Measurements from ENCODE around the gene SPG7.
"Not testable (repeated sequence)": the region's sequence is repeated elsewhere in the genome, so short reads cannot be mapped to it uniquely, and the experiment has no call there.

The SPG7 gene

DNA sequence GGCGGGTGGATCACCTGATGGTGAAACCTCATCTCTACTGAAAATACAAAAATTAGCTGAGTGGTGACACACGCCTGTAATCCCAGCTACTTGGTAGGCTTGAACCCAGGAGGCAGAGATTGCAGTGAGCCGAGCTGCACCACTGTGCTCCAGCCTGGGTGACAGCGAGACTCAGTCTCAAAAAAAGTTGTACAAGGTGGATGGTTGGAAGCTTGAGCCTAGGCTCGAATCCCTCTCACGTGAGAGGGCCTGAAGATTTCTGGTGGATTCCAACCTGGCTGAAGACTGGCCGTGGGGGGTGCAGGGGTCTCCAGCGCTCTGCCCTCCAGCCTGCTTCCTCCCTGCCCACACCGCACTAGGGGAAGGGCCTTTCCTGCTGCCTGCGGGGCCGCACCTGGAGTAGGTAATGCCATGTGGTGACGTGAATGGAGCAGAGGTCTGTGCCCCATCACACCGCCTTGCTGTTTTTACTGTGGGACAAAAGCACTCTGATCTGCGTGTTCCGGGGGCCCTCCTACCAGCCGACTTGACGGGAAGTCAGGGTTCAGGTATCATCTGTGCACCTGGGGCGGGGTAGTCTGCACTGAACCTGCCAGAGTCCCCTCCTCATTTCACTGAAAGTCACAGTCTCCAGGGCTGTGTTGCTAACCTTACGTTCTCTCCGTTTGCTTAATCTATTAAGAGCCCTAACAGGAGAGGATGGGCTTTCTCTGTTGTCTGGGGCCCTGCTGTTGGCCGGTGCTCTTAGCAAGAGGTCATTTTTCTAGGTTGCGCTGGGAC lies 56.5 kb downstream of the SPG7 start:
- DNase-seq (ENCODE audit: low read depth): no peak

DNA sequence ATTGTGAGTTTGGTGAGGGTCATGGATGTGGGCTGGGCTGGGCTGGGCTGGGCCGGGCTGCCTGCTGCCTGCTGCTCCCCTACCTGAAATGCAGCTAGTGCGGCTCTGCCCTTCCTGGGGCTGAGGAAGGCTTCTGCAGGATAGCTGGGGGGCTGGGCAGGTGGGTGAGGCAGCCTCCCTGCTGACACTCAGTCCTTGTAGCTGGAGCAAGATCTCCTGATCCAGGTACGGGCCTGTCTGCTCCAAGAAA lies 57.0 kb downstream of the SPG7 start:
- DNase-seq (ENCODE audit: low read depth): no peak

DNA sequence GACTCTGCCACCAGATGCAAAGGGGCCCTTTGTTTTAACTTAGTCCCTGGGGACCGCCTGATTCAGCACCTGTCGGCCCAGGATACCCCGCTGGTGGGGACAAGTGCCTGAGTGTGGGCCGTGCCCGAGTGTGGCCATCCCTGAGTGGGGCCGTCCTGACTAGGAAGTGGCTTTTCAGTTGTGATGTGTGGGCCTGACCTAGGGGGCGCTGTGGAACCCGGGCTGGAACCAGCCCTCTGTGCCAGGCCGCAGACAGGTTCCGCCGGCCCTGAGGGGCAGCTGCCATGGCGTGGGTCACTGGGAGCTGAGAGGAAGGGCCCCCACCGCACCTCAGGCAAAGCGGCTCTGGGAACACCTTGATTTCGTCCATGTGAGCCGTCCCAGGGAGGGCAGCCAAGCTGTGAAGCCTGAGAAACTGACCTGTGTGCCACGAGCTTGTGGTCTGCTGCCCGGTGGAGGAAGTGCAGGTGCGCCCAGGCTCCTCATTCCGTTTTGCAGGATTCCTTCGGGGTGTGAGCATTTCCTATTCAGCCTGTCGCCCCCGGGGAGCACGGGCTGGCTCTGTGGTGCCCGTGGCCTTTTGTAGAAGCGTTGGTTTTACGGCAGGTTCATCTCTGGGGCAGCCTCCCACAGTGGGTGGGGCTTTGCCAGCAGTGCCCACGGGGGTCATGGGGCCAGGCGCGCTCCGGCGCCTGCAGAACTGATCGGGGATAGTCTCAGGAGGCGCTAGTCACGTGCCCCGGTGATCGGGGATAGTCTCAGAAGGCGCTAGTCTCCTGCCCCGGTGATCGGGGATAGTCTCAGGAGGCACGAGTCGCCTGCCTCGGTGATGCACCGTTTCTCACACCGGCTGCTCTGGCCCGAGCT lies 57.5 kb downstream of the SPG7 start:
- peak; percentile 34 for DNase-seq (ENCODE audit: low read depth)

DNA sequence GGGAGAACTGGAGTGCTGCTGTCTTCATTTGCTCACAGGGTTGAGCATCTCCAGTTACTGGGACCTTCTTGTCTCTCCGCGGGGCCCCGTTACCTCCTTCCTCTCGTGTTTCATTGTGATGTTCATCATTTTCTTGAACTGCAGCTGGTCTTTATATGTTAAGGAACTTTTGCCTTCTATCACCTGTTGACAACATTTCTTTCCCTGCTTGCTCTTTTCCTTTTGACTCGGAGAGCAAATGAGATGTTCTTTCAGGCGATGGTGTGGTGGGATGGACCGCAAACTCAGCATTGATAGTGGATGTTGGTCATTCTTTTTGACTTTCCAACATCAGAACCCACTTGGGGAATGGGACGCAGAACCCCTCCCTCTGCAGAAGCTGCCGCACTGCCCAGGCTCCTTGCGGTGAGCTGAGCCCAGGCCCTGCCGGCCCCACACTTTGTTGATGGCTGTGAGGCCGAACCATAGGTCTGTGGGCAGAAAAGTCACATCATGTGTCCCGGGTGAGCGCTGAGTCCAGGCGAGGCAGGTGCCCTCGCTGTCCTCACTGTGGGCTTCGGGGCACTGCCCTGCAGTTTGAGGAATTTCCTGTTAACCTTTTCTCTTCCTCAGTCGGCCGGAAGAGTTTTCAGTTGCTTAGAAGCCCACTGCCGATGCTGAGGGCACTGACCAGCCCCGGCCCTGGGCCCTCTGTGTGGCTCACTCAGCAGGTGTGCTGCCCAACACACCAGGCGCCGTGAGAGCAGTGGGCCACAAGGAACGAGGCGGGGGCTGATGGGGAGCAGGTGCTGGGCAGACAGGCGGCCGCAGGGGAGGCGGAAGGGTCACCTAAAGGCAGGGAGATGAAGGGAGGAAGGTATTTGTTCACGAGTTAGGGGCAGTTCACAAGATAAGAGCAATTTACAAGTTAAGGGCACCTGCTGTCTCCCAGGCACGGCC lies 59.7 kb downstream of the SPG7 start:
- no peak for DNase-seq (ENCODE audit: low read depth)

DNA sequence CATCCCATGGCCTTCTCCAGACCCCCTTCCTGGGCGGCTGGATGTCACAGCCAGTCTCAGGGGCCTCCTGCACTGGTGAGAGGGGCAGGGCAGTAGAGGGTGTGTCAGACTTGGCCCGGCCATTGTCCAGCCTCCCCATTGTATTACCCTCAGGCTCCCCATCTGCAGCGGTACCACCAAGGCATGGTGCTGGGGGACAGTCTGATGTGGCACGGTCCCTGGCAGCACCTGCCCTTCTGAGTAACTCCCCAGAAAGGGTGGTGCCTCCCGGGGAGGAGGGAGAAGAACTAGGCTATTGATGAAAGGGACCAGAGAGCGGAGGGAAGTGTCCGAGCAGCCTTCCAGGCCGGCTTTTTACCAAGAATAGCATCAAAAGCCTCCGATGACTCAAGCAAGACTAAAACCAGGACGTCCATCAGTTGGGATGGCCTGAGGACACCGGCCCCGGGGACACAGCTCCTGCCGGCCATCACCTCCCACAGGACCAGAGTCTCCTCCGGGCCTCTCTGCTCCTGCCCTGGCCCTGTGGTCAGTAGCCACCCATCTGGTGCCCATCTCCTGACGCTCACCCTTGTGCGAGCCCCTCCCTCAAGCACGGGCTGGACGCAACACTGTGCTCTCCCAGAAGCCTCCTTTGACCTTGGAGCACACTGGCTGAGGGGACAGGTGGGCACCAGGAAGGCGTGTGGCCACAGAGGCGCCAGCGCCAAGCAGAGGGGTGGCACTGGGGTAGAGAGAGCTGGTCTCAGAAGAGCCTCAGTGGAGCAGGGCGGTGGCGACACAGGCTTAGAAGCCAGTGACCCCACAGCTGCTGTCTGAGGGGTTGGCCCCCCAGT lies 61.5 kb downstream of the SPG7 start:
- DNase-seq (ENCODE audit: low read depth): no peak

DNA sequence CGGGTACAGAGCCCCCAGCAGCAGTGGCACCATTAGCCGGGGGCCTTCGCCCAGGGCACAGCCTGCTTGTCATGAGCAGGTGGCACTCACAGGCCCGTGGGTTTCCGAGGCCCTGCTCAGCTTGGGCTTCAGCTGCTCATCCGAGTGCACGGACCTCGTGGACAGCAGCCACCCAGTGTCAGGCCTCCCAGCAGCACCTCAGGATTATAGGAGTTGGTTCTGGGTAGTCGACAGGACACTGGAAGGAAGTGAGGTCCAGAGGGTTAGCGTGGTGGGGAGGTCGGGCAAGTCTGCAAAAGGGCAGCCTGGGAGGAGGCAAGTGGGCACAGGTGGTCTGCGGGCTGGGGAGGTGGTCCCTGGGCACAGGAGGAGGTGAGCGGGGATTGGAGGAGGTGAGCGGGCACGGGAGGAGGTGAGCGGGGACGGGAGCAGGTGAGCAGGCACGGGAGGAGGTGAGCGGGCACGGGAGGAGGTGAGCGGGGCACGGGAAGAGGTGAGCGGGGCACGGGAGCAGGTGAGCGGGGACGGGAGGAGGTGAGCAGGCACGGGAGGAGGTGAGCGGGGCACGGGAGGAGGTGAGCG lies 62.2 kb downstream of the SPG7 start:
- DNase-seq (ENCODE audit: low read depth): no peak

DNA sequence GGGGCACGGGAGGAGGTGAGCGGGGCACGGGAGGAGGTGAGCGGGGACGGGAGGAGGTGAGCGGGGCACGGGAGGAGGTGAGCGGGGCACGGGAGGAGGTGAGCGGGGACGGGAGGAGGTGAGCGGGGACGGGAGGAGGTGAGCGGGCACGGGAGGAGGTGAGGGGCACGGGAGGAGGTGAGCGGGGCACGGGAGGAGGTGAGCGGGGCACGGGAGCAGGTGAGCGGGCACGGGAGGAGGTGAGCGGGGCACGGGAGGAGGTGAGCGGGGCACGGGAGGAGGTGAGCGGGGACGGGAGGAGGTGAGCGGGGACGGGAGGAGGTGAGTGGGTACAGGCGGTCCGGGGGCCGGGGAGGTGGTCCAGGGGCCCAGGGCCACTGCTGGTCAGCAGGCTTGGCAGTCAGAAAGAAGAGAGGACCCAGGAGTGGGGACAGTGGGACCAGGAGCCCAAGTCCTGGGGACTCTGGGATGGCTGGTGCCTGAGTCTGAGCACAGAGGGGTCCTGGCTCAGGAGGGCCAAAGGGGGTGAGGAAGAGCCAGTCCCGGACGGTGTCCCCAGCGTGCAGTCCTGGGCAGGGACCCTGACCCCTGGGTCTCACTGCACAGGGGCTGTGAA lies 62.9 kb downstream of the SPG7 start:
- not testable (repeated sequence) for DNase-seq (ENCODE audit: low read depth)

DNA sequence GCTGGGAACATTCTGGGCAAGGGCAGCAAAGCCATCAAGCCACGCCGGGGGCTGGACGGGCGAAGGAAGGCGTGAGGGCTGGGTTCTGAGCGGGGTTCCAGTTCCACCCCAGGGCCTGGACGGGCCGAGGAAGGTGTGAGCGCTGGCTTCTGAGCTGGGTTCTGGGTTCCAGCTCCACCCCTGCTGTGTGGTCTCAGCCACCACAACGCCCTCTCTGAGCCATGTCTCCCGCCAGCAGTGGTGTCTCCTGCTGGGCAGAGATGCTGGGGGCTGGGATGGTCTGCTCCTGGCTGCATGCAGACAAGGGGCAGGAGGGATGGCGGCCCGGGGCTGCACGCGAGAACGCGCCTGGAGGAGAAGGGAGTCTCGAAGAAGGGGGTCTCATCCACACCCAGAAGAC lies 63.4 kb downstream of the SPG7 start:
- no peak for DNase-seq (ENCODE audit: low read depth)

DNA sequence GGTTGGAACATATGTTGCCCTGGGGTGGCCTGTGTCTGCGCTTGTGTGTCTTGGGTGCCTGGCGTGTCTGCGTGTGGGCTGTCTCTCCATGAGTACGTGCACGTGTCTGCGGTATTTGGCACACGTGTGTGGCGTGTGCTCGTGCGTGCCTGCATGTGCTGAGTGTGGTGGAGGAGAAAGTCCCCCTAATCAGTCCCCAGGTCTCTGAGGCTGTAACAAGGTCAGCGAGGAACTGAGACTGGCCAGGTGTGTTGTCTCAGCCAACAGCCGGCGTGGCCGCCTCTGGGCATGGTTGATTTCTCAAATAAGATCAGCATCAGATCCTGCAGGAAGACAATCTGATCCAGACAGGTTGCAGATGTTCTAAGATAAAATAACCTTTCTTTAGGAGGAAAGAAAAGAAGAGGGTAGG lies 63.9 kb downstream of the SPG7 start:
- DNase-seq (ENCODE audit: low read depth): no peak

DNA sequence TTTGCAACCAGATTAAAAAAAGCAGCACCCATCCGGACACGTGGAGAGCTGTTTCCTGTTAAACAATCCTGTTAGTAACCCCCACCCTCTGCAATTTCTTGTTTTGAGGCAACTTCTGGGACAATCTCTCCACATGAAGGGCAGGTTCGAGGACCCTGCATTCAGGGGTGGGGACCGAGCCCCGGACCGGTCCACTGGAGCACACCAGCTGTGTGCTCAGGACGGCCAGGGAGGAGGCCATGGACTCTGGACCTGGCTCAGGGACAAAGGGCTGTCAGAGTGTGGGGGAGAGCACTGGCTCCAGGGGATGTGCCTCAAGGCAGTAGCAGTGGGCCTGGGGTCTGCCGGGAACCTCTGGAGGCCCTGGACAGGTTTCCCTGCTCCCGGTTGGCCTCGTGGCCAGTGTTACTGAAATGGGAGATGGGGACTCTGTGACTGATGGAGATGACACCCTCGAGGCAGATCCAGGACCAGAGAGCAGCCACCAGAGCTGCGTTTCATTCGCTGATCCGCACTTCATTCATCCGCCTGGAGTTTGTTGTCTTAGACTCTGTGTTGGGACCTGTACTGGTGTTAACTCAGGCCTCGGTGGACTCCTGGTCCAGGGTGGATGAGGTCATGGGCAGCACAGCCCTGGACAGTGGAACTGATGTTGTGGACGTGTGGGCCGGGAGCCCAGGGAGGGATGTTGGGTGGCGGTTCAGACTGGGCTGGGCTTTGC lies 64.4 kb downstream of the SPG7 start:
- no peak for DNase-seq (ENCODE audit: low read depth)

DNA sequence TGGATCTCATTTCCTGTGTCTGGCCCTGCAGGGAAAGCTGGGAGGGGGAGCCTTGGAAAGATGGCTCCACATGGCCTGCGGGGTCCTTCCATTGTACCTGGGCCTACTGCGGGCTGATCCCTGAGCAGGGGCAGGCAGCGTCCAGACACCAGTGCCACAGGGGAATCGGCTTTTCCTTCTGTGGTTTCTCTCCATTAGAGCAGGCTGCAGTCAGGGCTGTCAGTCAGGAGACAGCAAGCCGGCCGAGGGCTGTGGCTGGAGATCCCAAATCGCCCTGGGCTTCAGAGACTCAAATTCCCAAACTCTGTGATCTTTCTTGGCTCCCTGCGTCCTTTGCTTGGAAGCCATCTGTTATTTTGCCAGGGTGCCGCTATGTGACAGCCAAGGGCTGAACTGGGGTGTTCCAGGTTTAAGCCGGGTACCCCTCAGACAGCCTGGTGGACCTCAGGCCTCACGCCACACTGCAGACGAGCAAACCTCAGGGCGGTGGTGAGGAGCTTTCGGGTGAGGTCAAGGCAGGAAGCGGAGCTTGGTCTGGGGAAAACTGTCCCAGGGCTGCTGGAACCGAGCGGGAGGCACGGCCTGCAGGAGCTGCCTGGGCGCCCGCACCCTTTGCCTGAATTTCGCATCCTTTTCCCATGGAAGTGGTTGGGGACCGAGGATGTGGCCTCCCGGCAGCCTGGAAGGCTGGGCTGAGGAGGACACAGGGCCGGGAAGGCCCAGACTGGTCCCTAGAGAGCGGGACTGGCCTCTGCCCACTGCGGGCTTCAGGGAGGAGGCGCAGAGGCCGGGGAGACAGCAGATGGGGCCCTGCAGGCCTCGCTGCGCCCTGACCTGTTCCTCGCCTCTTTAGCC lies 65.8 kb downstream of the SPG7 start:
- no peak for DNase-seq (ENCODE audit: low read depth)

DNA sequence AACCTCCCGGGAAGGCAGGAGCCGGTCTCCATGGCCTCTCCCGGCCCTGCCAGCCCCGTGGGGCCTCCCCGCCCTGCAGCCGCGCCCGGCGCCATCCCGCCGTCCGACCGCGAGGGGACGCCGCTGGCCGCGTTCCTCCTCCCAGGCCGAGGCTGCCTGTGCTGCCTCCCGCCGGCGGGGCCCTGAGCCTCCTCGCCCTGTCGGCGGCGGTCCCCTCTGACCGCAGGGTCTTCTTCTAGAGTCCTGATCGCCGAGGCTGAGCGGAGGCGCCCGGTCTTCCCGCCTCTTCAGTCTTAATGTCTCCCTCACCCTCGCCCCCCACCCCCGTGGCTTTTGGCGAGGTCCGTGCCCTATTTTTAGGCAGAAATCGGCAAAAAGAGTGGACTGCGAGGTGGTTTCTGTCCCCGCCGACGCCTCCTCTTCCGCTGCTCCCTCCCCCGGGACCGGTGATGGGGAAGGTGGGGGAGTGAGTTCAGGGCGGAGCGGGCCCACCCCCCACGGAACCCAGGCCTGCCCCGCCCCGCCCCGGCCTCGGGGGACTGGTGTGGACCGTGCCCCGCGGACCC lies 66.6 kb downstream of the SPG7 start:
- peak; percentile 75 for DNase-seq (ENCODE audit: low read depth)

DNA sequence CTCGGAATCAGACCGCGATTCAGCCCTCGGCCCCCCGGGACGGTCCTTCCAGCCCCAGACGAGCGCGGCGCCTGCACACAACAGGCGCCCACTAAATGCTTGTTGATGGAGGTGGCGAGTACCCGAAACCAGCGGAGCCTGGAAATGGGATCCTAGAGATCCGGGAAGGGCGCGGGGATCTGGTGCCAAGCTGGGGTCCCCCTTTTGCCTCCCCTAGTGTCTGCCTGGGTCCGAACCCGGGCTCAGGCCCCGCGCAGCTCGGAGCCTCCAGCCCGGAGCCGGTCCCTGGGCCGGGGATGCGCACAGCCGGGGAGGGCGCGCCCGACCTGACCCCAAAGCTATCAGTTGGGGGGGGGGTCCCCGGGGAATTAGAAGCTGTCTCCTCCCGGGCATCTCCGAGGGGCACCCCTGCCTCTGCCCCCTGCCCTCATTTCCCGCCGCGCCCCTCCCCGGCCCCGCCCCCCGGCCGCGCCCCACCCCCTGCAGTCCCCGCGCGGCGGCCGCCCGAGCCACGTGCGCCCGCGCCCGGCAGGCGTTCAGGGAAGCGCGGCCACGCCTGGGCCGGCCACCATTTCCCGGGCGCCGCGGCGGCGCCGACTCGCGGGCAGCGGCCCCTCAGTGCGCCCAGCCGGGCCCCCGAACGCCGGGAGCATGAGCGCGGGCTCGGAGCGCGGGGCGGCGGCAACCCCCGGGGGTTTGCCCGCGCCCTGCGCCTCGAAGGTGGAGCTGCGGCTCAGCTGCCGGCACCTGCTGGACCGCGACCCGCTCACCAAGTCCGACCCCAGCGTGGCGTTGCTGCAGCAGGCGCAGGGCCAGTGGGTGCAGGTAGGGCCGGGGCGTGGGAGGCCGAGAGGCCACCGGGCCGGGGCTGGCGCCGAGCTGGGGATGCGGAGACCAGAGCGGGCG lies 67.3 kb downstream of the SPG7 start, which contains the start of gene CPNE7:
Gene CPNE7 (plus strand): TSS at position 512 of the 906 bp plus-strand sequence. CDS start 140 bp downstream, at position 652.
- no peak for DNase-seq (ENCODE audit: low read depth)

DNA sequence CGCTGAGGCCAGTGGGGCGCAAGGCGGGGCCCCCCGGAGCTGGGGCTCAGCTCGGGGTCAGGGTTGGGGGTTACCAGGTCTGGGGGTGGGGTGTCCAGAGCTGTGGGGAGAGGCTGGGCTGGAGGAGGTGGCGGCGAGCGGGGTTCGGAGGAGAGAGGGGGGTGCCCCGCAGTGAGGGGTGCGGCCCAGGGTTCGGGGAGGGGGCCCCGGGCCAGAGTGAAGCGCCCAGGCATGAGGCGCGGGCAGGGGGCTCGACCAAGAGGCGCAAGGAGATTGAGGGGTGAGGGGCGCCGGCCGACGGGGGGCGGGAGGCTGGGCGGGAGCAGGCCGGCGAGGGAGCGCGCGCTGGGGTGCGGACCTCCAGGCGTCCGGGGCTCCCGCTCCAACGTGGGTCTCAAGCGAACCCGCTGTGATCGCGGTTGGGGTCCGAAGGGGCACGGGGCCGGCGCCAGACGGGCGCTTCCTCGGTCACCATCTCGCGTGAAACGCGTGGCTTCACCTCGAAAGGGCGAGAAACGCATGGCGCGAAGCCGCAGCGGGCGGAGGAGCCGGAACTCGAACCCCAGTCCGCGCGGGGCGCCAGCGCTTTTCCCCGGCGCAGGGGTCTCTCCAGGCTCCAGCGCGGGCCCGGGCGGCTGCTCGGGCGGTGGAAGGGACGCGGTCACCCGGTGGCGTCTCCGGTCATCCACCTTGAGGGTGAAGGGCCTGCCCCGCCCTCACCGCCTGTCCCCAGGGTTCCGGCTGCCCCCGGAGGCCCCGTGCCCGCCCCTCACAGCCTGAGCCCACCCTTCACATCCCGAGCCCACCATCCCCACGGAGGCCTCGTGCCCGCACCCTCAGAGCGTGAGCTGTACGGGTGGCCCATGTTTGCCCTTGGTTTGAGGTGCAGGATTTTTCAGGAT lies 68.2 kb downstream of the SPG7 start:
- DNase-seq (ENCODE audit: low read depth): no peak

DNA sequence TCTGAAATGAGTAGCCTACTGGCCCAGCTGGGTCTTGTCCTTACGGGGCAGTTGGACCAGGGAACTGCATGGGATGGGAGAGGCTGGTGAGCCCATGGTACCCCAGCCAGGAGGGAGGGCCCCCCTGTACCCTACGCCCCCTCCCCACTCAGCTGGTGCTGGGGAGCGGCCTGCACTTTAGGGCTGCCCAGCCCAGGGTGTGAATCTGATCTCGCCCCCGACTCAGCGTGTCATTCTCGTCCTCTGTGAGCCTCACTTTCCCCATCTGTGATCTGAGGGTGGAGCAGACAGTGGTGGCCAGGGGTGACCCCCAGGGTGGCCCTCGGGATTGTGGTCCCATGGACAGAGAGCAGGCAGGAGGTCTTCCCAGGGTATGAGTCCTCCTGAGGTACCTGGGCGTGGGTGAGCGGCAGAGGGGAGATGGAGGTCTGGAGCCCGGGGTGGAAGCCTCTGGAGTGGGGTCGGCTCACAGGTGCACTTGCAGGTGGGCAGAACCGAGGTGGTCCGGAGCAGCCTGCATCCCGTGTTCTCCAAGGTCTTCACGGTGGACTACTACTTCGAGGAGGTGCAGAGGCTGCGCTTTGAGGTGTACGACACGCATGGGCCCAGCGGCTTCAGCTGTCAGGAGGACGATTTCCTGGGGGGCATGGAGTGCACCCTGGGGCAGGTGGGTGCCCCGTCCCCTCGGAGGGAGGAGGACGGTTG lies 69.0 kb downstream of the SPG7 start:
- DNase-seq (ENCODE audit: low read depth): no peak

DNA sequence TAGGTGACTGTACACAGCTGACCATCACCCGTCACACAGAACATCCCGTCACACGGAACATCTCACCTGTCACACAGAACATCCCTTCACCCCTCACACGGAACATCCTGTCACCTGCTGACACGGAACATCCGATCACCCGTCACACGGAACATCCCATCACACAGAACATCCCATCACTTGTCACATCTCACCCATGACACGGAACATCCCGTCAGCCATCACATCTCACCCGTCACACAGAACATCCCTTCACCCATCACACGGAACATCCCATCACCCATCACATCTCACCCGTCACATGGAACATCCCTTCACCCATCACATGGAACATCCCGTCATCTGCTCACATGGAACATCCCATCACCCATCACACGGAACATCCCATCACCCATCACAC lies 71.1 kb downstream of the SPG7 start:
- DNase-seq (ENCODE audit: low read depth): no peak
